Right ventricle myocardium inferior (tissue), 1 donor: ENCODE measurements around the gene CCL28. TPM values are rescaled to one million over a fixed set of nuclear protein-coding genes. Genes with fewer than 3 reads are reported as not detected.
"Not testable (repeated sequence)": the region's sequence is repeated elsewhere in the genome, so short reads cannot be mapped to it uniquely, and the experiment has no call there.

ENCODE experiments used
- ATAC-seq: fragments of 200-7000 bp; cut with Tn5 transposase; one replicate; pipeline ENCODE4 v1.9.1; 2020; ENCODE audit warnings: mild to moderate bottlenecking, moderate library complexity
- DNase-seq: peaks from one replicate; pipeline ENCODE4 v3.0.0; 2021; ENCODE audit errors: missing footprints
- intact Hi-C: fragments of 100-400 bp; cut with DNase I; formaldehyde crosslinking; loops from one replicate; pipeline ENCODE4 v1.11.0; 2022
- total RNA-seq: library from RNA; stranded (reverse); fragmentation: NEBNext Ultra II Directional; extraction: Animal tissue kit (Norgen Biotek cat#: 25700); gene quantifications from one replicate; pipeline ENCODE4 v1.2.1, GENCODE V29; 2021
- donor health status: DM: no; HTN: yes; CAD: no; lungs with severe emphysema.

The CCL28 gene
- total RNA-seq, 1 donor from 2014 or later, result 0.81 TPM

GRCh38 chr5:43413966-43414365 lies 1.8 kb upstream of the CCL28 start:
- intact Hi-C loops, result no loop called here
- DNase-seq (no peak), ATAC-seq (no peak)

GRCh38 chr5:43412644-43413043 lies 453 bp upstream of the CCL28 start:
- ATAC-seq, result no peak
- intact Hi-C loops, result no loop called here
- DNase-seq, result no peak

- intact Hi-C loops, result no loop called here
- ATAC-seq (no peak), DNase-seq (no peak)
Observed at GRCh38 chr5:43411495-43411894, 696 bp downstream of the CCL28 start.

GRCh38 chr5:43410414-43410813 lies 1.8 kb downstream of the CCL28 start:
- ATAC-seq, result no peak
- no peak for DNase-seq
- intact Hi-C loops, result no loop called here

GRCh38 chr5:43409809-43410271 lies 2.4 kb downstream of the CCL28 start:
- no peak for DNase-seq
- no peak for ATAC-seq
- intact Hi-C loops, result no loop called here

- intact Hi-C loops, ATAC-seq: not testable (repeated sequence)
Observed at GRCh38 chr5:43402524-43403066, 9.6 kb downstream of the CCL28 start.

GRCh38 chr5:43401827-43402226 lies 10.4 kb downstream of the CCL28 start:
- intact Hi-C loops, result no loop called here
- DNase-seq (no peak), ATAC-seq (no peak)

More at GRCh38 chr5:43402524-43403066, 9.6 kb downstream of the CCL28 start:
- not testable (repeated sequence) for DNase-seq

GRCh38 chr5:43400082-43400481 lies 12.1 kb downstream of the CCL28 start:
- ATAC-seq (no peak), DNase-seq (no peak)
- intact Hi-C loops, result no loop called here

- DNase-seq (peak; percentile 75), ATAC-seq (peak; percentile 69)
- intact Hi-C loops, result no loop called here
Observed at GRCh38 chr5:43396762-43397304, 15.4 kb downstream of the CCL28 start.

GRCh38 chr5:43390471-43390870 lies 21.7 kb downstream of the CCL28 start:
- ATAC-seq, result no peak
- DNase-seq, result no peak
- intact Hi-C loops, result no loop called here

- ATAC-seq (peak; percentile 93), DNase-seq (no peak)
- intact Hi-C loops, result loop anchor here (2.0 to 5.0 kb wide), 3 partner anchors 157 to 481 kb away; no protein-coding TSS in a partner anchor
Observed at GRCh38 chr5:43389679-43390329, 22.4 kb downstream of the CCL28 start.

- DNase-seq (no peak), ATAC-seq (no peak)
- intact Hi-C loops, result loop anchor here (5.0 kb wide), 1 partner anchor 280 kb away; no protein-coding TSS in a partner anchor
Observed at GRCh38 chr5:43386960-43387362, 25.2 kb downstream of the CCL28 start.

- intact Hi-C loops, result no loop called here
- ATAC-seq (no peak), DNase-seq (no peak)
Observed at GRCh38 chr5:43376496-43377140, 35.6 kb downstream of the CCL28 start.

GRCh38 chr5:43371821-43372220 lies 40.4 kb downstream of the CCL28 start:
- DNase-seq (no peak), ATAC-seq (no peak)
- intact Hi-C loops, result no loop called here

- intact Hi-C loops, result no loop called here
- ATAC-seq, result no peak
- DNase-seq, result no peak
Observed at GRCh38 chr5:43370352-43370751, 41.8 kb downstream of the CCL28 start.

- DNase-seq, result no peak
- intact Hi-C loops, result no loop called here
- ATAC-seq, result no peak
Observed at GRCh38 chr5:43369651-43370050, 42.5 kb downstream of the CCL28 start.

GRCh38 chr5:43367909-43368669 lies 44.1 kb downstream of the CCL28 start:
- intact Hi-C loops, result no loop called here
- DNase-seq (no peak), ATAC-seq (no peak)

- intact Hi-C loops, result no loop called here
- ATAC-seq, result no peak
Observed at GRCh38 chr5:43367453-43367852, 44.7 kb downstream of the CCL28 start.

GRCh38 chr5:43366680-43367246 lies 45.4 kb downstream of the CCL28 start:
- intact Hi-C loops, ATAC-seq, DNase-seq: not testable (repeated sequence)

More at GRCh38 chr5:43367453-43367852, 44.7 kb downstream of the CCL28 start:
- no peak for DNase-seq
